Astrocyte of the cerebellum (primary cell): ENCODE results near the gene FAM222B.

Source experiments
- DNase-seq: peaks from one replicate; pipeline ENCODE4 v3.0.0-alpha.2; 2011; ENCODE audit warnings: low read depth
- H3K4me3 ChIP-seq: 2 replicates; pipeline ENCODE4 v1.5.1; 2011; ENCODE audit warnings: mild to moderate bottlenecking, low read depth, low read length, moderate library complexity
- CTCF ChIP-seq: IDR thresholded peaks from 2 replicates; pipeline ENCODE4 v1.5.1; 2012; ENCODE audit warnings: low read length, low read depth, moderate library complexity, mild to moderate bottlenecking; ENCODE audit errors: missing control alignments
- in situ Hi-C: cut with HindIII; loops from 2 replicates; pipeline ENCODE4 v1.10.0; 2017; ENCODE audit warnings: low sequenced_read_pairs

FAM222B gene

GRCh38 chr17:28751600-28752366 is 90.8 kb downstream of the FAM222B start:
- H3K4me3 ChIP-seq: no peak overlapping the region
- TF ChIP-seq CTCF: no peak
- no peak for DNase-seq
- in situ Hi-C loops: no loop called here

GRCh38 chr17:28750178-28751047 is 92.2 kb downstream of the FAM222B start:
- DNase-seq: peak; percentile 89
- TF ChIP-seq CTCF: peak; percentile 99
- in situ Hi-C loops: no loop called here
- no peak overlapping the region for H3K4me3 ChIP-seq

DNA sequence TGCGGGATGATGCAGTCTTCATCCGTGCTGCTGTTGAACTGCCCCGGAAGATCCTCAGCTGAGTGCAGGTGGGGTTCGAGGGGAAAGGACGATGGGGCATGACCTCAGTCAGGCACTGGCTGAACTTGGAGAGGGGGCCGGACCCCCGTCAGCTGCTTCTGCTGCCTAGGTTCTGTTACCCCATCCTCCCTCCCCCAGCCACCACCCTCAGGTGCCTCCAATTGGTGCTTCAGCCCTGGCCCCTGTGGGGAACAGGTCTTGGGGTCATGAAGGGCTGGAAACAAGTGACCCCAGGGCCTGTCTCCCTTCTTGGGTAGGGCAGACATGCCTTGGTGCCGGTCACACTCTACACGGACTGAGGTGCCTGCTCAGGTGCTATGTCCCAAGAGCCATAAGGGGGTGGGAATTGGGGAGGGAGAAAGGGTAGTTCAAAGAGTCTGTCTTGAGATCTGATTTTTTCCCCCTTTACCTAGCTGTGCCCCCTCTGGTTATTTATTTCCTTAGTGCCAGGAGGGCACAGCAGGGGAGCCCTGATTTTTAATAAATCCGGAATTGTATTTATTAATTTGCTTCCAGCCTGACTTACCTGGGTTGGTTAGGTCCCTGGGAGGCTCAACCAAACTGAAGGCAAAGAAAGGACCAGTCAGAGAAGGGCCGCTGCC is 92.9 kb downstream of the FAM222B start:
- no peak overlapping the region for H3K4me3 ChIP-seq
- no peak for TF ChIP-seq CTCF
- DNase-seq: no peak
- in situ Hi-C loops: loop anchor here (5.0 kb wide), 1 partner anchor 38 kb away; no protein-coding TSS in a partner anchor

DNA sequence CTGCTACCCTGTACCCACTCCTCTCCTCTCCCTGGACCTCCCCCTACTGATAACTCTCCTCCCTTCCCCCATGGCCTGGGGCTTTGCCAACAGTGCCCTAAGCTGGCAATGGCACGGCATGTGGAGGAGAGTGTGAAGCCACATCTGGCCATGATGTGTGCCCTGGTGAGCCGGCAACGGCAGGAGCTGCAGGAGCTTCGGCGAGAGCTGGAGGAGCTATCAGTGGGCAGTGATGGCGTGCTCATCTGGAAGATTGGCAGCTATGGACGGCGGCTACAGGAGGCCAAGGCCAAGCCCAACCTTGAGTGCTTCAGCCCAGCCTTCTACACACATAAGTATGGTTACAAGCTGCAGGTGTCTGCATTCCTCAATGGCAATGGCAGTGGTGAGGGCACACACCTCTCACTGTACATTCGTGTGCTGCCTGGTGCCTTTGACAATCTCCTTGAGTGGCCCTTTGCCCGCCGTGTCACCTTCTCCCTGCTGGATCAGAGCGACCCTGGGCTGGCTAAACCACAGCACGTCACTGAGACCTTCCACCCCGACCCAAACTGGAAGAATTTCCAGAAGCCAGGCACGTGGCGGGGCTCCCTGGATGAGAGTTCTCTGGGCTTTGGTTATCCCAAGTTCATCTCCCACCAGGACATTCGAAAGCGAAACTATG is 93.6 kb downstream of the FAM222B start:
- no peak overlapping the region for H3K4me3 ChIP-seq
- DNase-seq: no peak
- TF ChIP-seq CTCF: no peak
- in situ Hi-C loops: loop anchor here (5.0 kb wide), 1 partner anchor 38 kb away; no protein-coding TSS in a partner anchor

GRCh38 chr17:28747801-28748750 is 94.5 kb downstream of the FAM222B start:
- in situ Hi-C loops: loop anchor here (5.0 kb wide), 1 partner anchor 39 kb away; no protein-coding TSS in a partner anchor
- no peak overlapping the region for H3K4me3 ChIP-seq
- TF ChIP-seq CTCF: no peak
- no peak for DNase-seq
